OCI-LY1 (cell line): Measurements from ENCODE around the gene KANSL1.

Experiments used
- CTCF ChIP-seq: fragments of 200-600 bp; sonication (generic), shearing (Covaris generic); IDR thresholded peaks from 2 replicates; pipeline ENCODE4 v1.5.1; 2017; ENCODE audit warnings: mild to moderate bottlenecking, antibody characterized with exemption, low read length, moderate library complexity, mixed read lengths
- EZH2 ChIP-seq: fragments of 200-600 bp; sonication (generic), shearing (Covaris generic); IDR thresholded peaks from 2 replicates; pipeline ENCODE4 v1.8.0; 2017; ENCODE audit warnings: borderline replicate concordance, mixed run types, mild to moderate bottlenecking, antibody characterized with exemption, low read length, moderate library complexity, mixed read lengths

- TF ChIP-seq CTCF (no peak), EZH2 (no peak)
Observed at GRCh38 chr17:46128453-46128852, 64.8 kb downstream of the KANSL1 start.
